Cortex of kidney (tissue), 1 donor: ENCODE results near the gene CUL5.
A peak's percentile ranks its signal among the peaks of the same experiment; 100 is the strongest.

Experiments used
- DNase-seq: peaks from one replicate; lab custom pipeline; 2025; lab: John Stamatoyannopoulos, UW

Gene CUL5

DNA sequence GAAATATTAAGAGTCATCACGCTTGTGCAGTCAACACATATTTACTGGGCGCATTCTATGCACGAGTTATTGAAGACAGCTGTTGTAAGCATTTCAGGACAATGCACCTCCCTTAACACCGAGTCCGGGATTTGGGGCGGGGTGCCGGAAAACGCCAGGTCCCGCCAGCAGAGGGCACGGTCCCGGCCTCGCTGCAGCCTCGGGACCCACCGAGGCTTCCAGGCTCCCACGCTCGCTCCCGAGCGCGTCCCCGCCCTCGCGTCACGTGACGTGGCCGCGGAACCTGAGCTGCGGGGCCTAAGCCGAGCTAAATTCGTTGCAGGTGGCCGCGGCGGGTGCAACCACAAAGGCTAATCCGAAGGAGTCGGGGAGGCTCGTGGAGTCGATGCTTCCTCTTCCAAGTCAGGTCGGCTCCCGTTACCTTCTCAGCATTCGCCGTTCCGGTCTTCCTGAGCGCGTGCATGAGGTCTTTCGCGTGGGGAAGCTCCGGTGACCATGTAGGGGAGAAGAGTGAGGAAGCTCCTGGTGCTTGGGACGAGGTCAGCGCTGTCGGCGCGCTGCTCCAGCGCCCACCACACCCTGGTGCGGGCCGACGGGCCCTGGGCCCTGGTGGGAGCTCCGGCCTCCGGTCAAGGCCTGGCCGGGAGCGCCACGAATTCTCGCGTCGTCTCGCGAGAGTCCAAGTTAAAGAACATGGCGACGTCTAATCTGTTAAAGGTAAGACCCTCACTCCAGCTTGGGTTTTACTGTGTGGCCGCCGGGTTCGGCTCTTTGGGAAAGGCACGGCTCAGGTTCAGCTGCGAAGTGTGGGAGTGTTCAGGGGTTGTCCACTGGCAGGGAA is at the start of gene CUL5:
TSS of gene CUL5 (plus strand) at position 243 of the 841 bp plus-strand sequence. CDS start at position 694, 451 bp downstream.
- DNase-seq = peak; percentile 34

DNA sequence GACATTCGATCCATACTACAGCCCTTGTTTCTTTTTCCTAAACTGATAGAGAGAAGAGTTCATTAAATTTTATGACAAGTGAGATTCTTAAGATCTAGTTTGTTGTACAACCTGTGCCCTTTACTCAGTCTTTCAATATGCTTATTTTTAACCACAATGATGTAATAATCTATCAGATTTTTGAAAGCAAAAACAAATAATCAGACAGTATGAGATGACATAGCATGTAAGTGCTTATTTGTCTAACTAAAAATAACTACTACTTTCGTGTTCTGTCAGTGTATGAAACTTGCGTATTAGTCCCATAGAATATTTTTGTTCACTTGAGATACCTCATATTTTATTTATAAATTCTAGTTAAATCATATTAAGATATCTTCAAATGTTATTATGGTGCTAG is 47.2 kb upstream of the CUL5 start:
- no peak for DNase-seq

DNA sequence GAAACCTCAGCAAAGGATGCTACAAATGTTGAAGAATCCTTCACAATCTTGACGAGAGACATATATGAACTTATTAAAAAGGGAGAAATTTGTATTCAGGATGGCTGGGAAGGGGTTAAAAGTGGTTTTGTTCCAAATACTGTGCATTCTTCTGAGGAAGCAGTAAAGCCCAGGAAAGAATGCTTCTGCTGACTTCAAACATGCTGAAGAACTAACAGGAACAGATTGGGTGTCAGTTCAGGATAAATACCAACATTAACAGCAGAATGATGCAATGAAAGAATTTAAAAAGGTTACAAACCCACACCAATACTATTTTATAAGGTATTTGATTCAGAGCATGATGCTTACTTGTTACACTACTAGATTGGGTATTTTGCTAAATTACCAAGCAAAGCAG is 46.5 kb upstream of the CUL5 start:
- no peak for DNase-seq

DNA sequence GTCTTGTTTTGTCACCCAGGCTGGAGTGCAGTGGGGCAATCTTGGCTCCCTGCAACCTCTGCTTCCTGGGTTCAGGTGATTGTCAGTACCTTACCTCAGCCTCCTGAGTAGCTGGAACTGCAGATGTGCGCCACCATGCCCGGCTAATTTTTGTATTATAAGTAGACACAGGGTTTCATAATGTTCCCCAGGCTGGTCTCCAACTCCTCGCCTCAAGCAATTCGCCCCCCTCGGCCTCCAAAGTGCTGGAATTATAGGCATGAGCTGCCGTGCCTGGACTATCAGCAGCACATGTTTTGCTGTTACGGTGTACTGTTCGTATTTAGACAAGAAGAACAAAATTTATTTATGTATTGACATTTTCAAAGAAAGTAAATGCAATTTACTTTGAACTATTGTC is 45.6 kb upstream of the CUL5 start:
- no peak for DNase-seq

DNA sequence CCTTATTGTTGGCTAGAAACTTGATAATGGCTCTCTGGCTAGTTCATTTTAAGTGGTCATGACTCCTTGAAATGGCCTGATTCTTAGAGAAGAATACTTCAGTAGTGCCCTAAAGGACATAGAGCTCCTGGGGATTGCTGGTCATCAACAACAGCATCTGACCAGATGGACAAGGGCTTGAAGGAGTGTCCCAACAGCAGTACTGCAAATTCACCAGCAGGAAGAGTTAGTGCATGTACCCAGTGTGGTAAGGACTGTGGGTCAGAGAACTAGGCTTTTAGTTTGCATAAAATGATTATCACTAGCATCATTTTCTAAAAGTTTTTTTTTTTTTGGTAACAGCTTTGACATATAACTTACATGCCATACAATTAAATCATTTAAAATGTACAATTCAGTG is 39.5 kb upstream of the CUL5 start:
- DNase-seq = no peak

DNA sequence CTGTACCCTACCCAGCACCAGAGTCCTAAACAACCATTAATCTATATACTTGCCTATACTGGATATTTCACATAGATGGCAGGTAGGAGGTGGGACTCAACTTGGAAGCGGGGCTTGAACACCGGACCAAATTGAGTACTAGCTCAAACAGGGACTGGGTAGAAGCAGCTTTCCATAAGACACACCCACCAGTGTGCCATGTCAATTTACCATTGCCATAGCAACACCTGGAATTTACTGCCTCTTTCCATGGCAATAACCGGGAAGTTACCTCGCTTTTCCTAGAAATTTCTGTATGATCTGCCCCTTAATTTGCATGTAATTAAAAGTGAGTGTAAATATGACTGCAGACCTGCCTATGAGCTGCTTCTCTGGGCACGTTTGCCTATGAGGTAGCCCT is 38.6 kb upstream of the CUL5 start:
- no peak for DNase-seq

DNA sequence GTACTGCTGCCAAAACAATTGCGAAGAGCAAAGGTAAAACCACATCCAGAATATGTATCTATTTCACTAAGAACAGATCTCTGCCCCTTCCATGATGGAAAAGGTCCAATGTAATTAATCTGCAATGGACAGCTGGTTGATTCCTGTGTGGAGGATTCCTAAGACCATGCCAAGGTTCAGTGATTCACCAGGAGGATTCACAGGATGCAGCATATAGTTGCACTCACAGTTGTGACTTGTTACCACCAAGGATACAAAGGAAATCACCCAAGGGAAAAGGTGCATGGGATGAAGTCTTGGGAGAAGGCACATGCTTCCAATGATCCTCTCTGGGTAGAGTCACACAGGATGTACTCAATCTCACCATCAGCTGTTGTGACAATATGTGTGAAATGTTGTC is 35.1 kb upstream of the CUL5 start:
- no peak for DNase-seq

DNA sequence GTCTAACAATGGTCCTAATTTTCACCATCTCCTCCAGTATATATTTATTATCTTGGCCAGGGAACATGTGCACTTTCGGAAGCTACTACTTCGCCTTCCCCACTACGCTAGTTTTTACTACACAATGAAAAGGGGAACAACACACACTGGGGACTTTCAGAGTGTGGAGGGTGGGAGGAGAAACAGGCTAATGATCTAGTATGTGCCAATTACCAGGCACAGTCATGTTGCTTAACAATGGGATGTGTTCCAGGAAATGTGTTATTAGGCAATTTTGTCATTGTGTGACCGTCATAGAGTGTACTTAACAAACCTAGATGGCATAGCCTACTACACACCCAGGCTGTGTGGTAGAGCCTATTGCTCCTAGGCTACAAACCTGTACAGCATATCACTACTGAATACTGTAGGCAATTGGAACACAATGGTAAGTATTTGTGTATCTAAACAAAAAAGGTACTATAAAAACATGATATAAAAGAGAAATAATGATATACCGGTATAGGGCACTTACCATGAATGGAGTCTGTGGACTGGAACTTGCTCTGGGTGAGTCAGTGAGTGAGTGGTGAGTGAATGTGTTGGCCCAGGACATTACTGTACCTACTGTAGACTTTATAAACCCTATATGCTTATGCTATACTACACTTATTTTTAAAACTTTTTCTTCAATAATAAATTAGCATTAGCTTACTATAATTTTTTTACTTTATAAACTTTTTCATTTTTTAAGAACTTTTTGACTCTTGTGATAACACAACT is 20.1 kb upstream of the CUL5 start:
- no peak for DNase-seq

DNA sequence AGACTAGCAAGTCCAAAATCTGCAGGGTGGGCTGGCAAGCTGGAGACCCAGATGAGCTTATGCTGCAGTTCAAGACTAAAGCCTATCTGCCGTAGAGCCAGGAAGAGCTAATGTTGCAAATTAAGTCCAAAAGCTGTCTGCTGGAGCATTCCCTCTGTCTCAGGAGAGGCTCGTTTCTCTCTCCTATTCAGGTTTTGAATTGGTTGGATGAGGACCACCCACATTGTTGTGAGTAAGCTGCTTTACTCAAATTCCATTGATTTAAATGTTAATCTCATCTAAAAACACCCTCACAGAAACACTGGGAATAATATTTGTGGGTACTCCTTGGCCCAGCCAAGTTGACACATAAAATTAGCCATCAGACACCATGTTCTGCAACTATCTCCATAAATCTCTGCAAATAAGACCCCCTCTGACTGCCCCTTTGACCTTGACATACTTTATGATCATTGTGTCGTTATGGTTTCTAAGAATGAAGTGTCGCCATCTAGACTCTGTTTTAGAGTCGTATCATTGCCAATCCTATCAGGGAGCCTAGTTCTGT is 16.8 kb upstream of the CUL5 start:
- DNase-seq = no peak

DNA sequence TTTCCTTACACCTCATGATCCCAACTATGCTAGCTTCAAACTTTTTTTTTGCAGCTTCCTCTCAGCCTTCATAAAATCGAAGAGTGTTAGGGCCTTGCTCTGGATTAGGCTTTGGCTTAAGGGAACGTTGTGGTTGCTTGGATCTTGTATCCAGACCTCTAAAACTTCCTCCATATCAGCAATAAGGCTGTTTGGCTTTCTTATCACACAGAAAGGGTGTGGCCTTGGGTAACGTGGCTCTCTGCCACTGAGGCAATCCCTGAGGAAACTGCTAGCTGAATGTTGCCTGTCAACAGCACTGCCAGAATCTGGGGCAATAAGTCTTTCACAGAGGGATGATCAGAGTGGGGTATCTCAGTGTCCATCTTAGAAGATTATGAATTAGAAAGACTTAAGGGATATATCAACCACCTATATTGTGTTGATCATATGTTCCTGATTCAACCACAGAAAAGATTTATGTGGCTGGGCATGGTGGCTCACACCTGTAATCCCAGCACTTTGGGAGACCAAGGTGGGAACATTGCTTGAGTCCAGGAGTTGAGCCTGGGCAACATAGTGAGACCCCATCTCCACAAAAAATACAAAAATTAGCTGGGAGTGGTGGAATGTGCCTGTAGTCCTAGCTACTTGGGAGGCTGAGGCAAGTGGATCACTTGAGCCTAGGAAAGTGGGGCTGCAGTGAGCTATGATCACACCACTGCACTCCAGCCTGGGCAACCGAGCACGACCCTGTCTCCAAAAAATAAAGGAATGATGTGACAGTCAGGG is 12.5 kb upstream of the CUL5 start:
- no peak for DNase-seq

DNA sequence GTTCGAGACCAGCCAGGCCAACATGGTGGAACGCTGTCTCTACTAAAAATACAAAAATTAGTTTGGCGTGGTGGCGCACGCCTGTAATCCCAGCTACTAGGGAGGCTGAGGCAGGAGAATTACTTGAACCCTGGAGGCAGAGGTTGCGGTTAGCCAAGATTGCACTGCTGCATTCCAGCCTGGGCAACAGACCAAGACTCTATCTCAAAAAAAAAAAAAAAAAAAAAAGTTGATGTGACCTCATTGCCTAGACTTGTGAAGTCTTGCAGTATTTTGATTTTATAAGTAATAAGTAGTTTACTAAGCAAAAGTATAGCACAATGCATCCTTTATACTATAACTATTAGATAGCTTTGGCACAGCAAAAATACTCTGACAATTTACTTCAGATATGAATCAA is 9.9 kb upstream of the CUL5 start:
- no peak for DNase-seq

DNA sequence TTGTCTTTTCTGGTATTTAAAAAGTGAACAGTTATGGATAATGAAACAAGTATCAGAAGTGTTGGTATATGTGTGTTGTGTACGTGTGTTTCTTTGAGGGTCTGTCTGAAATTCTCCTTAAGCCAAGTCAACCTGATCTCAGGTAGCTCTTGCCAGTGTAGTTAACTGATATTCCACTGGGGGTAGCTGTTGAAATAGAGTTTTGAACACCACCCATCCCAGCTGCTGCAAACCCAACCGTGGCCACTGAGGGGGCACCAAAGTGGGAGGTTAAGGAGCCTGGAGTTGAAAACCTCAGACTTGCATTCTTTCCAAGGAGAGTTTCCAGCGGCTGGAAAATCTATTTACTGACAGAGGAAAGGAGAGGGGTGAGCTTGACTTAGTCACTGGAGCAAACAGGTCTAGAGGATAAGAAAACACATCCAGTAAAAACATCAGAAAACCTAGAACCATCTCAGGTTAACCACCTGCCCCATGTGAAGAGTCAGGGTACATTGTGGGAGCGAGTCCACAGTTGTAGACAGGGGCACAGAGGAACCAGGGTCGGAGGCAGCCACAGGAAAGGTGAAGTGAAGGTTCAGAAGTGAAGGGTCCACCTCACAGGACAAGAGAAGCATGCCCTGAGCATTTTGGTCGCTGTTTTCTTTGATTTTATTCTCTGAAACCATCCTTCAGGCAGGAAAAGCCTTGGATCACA is 8.8 kb upstream of the CUL5 start:
- no peak for DNase-seq

DNA sequence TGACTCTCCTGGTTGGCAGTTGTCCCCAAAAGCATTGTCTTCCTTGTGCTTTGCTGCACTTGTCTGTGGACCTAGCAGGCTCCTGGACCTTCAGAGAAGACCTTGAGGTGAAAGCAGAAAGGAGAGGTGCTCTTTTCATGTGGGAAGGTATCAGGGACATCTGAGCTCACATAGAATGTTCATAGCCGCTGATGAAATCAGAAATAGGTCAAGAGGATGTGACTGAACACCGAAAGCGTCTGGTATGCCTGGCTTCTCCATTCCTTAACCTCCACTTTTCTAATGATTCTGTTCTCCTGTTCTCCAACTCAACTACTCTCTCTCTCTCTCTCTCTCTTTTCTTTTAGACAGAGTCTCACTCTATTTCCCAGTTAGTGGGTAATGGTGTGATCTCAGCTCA is 6.2 kb upstream of the CUL5 start:
- no peak for DNase-seq

DNA sequence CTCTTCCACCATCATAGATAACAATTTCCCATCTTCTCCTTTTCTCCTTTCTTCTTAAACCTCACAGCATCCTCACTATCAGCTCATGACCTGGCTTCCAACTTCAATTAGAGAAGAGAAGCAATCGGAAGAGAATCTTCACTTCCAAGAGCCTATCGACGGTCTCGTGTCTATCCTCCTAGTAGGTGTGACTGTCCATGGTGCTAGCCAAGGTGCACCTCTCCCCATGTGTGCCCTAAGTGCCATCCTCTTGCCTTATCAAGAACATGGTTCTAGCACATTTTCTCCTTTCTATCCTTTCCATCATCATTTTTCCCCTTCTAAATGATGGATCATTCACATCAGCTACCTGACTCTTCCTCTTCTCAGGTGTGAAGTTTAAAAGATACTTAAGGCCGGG is 5.1 kb upstream of the CUL5 start:
- no peak for DNase-seq

DNA sequence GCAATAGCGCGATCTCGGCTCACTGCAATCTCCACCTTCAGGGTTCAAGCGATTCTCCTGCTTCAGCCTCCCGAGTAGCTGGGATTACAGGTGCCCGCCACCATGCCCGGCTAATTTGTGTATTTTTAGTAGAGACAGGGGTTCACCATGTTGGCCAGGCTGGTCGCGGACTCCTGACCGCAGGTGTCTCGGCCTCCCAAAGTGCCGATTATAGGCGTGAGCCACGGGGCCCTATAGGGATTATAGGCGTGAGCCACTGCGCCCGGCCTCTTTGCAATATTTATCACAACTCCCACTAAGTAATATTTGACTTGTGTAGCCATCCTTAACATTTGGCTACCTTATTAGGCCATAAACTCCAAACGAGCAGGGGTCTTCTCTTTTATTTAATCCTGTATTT is 879 bp upstream of the CUL5 start:
- no peak for DNase-seq

DNA sequence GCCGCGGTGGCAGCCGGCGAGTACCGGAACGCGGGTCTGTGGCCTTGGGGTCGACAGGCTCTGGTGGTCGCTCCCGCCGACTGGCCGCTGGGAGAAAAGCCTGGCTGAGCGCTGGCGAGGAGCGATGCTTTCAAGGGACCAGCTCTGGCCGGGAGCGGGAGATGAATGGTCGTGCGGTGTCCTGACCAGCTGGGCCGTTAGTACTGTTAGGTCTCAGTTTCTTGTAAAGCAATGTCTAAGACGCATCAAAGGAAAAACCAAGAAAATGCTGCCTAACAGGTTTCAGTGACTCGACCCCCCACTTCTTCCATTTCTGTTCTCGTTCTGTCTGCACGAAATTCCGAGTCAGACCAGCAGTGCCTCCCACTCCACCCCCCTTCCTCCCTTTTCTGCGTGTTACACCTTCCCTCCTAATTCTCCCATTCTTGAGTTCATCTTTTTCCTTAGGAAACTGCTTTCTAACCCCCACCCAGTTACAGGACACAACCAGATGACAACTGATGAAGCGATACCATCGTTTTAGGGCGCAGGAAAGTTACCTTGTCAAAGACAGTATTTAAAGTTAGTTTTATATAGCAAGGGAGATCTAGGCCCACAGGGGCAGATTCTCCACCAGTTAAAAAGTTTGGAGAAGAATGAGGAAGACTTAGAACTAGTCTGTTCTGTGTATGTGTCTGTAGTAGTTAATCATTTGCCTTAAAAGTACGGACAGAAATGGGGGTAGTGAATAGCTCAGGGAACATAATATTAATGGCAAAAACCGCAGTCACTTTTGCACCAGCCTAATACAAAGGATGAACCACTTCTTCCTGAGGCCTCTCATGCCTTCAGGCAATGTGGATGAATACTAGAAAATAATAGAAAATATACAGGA is 1.0 kb downstream of the CUL5 start:
- DNase-seq = no peak

DNA sequence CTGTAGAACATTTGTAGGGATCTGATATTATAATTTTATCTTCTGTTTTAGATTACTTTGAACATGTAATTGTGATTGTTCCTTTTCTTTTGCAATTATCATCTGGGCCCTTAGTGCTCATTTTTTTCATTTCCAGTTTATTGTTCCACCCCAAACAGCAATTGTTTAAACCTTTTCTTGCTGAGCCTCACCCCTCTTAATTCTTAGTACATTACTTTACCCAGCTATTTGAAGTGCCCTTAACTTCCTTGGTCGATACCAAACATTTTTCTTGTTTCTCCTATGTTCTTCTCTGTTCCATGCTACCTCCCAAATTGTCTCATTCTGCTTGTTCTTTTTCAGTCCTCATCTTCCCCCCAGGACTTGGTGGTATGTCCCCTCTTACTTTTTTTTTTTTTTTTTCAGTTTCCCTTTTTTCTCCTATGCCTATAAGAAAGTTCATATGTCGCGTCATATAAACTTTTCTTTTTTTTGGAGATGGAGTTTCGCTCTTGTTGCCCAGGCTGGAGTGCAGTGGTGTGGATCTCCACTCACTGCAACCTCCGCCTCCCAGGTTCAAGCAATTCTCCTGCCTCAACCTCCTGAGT is 3.5 kb downstream of the CUL5 start:
- DNase-seq = no peak

DNA sequence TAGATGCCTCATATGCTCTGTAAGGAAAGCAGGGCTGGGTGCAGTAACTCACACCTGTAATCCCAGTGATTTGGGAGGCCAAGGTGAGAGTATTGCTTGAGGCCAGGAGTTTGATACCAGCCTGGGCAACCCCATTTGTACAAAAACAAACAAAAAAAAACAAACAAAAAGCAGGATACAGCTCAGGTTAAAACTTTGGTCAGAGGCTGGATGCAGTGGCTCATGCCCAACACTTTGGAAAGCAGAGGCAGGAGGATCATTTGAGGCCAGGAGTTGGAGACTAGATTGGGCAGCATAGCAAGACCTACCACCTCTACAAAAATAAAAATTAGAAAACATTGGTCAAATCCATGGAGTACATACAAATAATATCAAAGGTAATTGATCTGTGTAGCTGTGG is 7.9 kb downstream of the CUL5 start:
- no peak for DNase-seq

DNA sequence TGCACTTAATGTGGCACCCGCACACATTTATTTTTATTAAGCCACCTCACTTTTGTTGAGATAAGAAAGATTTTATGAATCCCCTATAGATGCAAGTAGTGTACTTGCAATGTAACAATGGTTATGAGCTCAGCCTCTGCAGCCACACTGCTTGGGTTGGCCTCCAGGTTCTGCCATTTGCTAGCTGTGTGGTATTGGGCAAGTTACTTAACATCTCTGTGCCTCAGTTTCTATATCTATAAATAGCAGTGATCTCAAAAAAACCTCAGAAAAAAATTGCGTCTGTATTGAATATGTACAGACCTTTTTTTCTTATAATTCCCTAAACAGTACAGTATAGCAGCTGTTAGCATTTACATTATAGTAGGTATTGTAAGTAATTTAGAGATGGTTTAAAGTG is 10.0 kb downstream of the CUL5 start:
- no peak for DNase-seq

DNA sequence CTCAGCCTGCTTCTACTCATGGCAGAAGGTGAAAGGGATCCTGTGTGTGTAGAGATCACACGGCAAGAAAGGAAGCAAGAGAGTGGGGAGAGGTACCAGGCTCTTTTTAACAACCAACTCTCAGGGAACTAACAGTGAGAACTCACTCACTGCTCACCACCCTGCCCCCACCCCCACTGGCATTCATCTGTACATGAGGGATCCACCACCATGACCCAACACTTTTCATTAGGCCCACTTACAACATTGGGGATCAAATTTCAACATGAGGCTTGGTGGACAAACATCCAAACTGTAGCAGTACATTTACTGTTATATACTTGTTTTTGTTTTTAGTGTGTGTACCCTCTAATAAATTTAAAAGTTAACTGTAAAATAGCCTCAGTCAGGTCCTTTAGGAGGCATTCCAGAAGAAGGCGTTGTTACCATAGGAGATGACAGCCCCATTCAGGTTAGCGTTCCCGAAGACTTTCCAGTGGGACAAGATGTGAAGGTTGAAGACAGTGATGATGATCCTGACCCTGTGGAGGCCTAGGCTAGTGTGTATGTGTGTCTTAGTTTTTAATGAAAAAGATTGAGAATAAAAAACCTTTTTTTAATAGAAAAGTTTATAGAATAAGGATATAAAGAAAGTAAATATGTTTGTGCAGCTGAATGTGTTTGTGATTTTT is 11.3 kb downstream of the CUL5 start:
- DNase-seq = no peak
